ENCODE data around the gene TBC1D21. TPM values are rescaled to one million over a fixed set of nuclear protein-coding genes. Genes with fewer than 3 reads are reported as not detected.

TBC1D21 gene
- polyA plus RNA-seq, 4 donors: not detected

DNA sequence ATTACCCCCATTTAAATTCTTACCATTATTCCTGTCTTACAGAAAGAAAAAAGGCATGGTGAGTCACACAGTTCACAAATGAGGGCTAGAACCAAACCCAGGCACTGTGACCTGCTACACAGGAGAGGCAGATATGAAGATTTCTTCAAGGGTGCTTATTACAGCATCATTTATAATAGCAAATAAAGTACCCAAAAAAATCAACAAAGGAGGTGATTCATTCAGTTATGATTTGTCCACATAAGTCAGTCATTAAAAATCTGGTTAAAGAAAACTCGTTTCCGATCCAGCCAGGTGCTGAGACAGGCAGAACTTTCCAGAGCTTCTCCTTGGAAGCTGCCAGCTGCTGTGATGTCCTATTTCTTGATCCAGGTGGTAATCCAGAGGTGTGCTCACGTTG lies 45.4 kb downstream of the TBC1D21 start:
- DNase-seq (no peak), FAIRE-seq (no peak)
- H3K9me3 ChIP-seq (ENCODE audit: control insufficient read depth in 2 of 2, insufficient read depth in 1 of 2, low read depth in 1 of 2, low read length in 1 of 2): peaks cover 0 to 16% of the 10 kb centered on the region in 2 donors
- 75 to 89% (median 83%) methylated on average over 3 of the region's 3 CpGs for WGBS, 3 donors
- peaks cover 0 to 2% (median 0%) of the 10 kb centered on the region in 3 donors for H3K27me3 ChIP-seq (ENCODE audit: control insufficient read depth in 3 of 3, insufficient read depth in 3 of 3, low read length in 3 of 3)
- no peaks in the 10 kb centered on the region for H3K36me3 ChIP-seq (ENCODE audit: control insufficient read depth in 3 of 3, insufficient read depth in 2 of 3, low read depth in 1 of 3, low read length in 3 of 3)
- H3K4me1 ChIP-seq (ENCODE audit: control insufficient read depth in 3 of 3, insufficient read depth in 2 of 3, low read depth in 1 of 3, low read length in 2 of 3): peaks cover 0 to 16% (median 0%) of the 10 kb centered on the region in 3 donors
- no peak overlapping the region for H3K27ac ChIP-seq (ENCODE audit: low read depth in 1 of 3, low read length in 2 of 3)
- H3K4me3 ChIP-seq (ENCODE audit: low read depth in 1 of 3, low read length in 3 of 3): no peak overlapping the region

DNA sequence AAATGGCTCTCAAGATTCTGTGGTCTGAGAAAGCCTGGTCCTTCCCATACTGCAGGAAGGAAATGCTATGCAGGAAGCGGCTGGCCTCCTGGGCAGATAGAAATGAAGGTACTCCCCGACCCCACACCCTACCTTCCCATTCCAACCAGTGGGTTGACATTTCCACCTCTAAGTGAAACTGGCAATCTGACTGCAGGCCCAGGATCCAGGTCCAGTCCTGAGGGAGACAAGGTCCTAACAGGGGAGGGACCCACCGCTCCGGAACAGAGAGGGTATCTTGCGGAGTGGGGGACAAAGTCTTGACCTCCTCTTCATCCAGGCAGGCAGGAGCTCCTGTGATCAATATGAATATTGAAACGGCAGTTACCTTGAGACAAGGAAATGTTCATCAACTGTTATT lies 46.3 kb downstream of the TBC1D21 start:
- DNase-seq (no peak), FAIRE-seq (no peak)
- Histone ChIP-seq H3K4me1 (ENCODE audit: control insufficient read depth in 3 of 3, insufficient read depth in 2 of 3, low read depth in 1 of 3, low read length in 2 of 3) (peaks cover 0 to 16% (median 0%) of the 10 kb centered on the region in 3 donors), H3K4me3 (ENCODE audit: low read depth in 1 of 3, low read length in 3 of 3) (no peak overlapping the region), H3K36me3 (ENCODE audit: control insufficient read depth in 3 of 3, insufficient read depth in 2 of 3, low read depth in 1 of 3, low read length in 3 of 3) (no peaks in the 10 kb centered on the region), H3K27me3 (ENCODE audit: control insufficient read depth in 3 of 3, insufficient read depth in 3 of 3, low read length in 3 of 3) (peaks cover 0 to 2% (median 0%) of the 10 kb centered on the region in 3 donors), H3K27ac (ENCODE audit: low read depth in 1 of 3, low read length in 2 of 3) (no peak overlapping the region), H3K9me3 (ENCODE audit: control insufficient read depth in 2 of 2, insufficient read depth in 1 of 2, low read depth in 1 of 2, low read length in 1 of 2) (peaks cover 0 to 16% of the 10 kb centered on the region in 2 donors)
- 77 to 85% (median 82%) methylated on average over 6 of the region's 6 CpGs for WGBS, 3 donors

DNA sequence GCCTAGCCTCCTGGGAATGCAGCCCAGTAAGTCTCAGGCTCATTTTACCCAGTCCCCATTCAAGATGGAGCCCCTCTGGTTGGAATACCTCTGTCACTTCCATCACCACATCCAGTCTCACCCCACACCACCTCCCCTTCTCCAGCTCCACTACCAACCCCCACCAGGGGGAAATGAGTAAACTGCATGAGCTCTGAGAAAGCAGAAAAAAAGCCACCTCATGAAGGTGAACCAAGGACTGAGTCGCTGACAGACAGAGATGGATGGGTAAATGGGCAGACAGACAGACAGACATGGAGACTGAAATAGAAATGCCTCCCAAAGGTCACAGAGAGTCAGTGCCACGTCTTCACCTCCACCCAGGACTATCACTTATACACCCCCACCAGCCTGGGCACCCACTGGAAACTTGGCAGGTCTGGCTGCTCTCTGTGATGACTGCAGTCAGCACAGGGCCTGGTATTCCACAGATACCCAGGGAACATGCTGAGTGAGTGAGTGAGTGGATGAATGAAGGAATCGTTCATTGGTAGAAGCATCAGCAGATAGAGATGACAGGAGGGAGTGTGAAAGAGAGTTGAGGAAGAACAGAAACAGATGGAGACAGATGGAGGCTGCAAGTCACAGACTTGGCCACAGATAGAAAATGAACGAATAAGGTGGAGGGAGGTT lies 48.0 kb downstream of the TBC1D21 start:
- H3K27me3 ChIP-seq (ENCODE audit: control insufficient read depth in 3 of 3, insufficient read depth in 3 of 3, low read length in 3 of 3): no peaks in the 10 kb centered on the region
- FAIRE-seq (no peak), DNase-seq (no peak)
- H3K27ac ChIP-seq (ENCODE audit: low read depth in 1 of 3, low read length in 2 of 3): no peak overlapping the region
- WGBS, 3 donors: 76 to 84% (median 77%) methylated on average over 4 of the region's 4 CpGs
- no peak overlapping the region for H3K4me3 ChIP-seq (ENCODE audit: low read depth in 1 of 3, low read length in 3 of 3)
- peaks cover 0 to 23% (median 0%) of the 10 kb centered on the region in 3 donors for H3K4me1 ChIP-seq (ENCODE audit: control insufficient read depth in 3 of 3, insufficient read depth in 2 of 3, low read depth in 1 of 3, low read length in 2 of 3)
- H3K36me3 ChIP-seq (ENCODE audit: control insufficient read depth in 3 of 3, insufficient read depth in 2 of 3, low read depth in 1 of 3, low read length in 3 of 3): no peaks in the 10 kb centered on the region
- peaks cover 0 to 12% of the 10 kb centered on the region in 2 donors for H3K9me3 ChIP-seq (ENCODE audit: control insufficient read depth in 2 of 2, insufficient read depth in 1 of 2, low read depth in 1 of 2, low read length in 1 of 2)

DNA sequence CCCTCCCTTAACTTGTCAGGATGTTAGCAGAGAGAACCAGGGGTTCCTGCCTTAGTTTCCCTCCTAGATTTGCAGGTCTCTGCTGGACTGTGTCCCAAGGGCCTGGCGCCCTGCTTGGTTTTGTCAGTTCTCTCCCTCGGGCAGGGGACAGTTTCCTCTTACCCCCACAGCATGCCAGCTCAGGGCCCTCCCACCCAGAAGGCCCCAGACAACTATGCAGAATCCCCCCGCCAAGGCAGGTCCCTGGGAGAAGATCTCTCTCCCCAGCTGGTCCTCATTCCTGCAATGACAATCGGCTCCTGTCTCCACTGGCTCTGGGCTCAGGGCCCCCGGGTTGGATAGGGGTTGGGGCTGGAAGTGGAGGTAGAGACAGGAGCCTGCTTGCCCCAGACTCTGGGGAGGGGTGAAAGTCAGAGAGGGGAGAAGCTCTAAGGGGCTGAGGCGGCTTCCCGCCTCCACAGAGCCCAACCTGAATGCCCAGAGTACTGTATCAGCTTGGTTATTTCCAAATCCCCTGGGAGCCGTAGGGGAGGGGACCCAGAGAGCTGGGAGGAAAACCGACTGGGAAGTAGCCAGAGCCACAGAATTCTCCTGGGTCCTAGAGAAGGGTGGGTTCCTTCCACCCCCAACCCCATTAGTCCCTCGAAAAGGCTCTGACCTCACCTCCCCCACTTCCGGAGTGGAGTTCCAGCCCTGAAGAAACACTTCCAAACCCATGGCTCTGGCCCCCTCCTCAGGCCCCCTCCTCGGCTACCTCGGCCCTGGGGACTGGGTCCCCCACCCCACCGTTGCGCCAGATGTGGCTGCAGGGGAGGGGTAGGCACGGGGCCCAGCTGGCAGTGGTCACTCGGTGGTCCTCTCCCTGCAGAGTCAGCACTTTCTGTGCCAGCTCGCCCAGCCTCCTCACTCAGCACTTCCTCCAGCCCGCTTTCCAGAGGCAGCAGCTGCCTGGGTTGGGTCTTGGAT lies 49.1 kb downstream of the TBC1D21 start:
- H3K27me3 ChIP-seq (ENCODE audit: control insufficient read depth in 3 of 3, insufficient read depth in 3 of 3, low read length in 3 of 3): no peaks in the 10 kb centered on the region
- H3K27ac ChIP-seq (ENCODE audit: low read depth in 1 of 3, low read length in 2 of 3): peak overlapping the region in 1 of 3 donors; percentile 28
- FAIRE-seq (no peak), DNase-seq (peak in 1 of 2 donors; percentile 28)
- H3K9me3 ChIP-seq (ENCODE audit: control insufficient read depth in 2 of 2, insufficient read depth in 1 of 2, low read depth in 1 of 2, low read length in 1 of 2): peaks cover 0 to 10% of the 10 kb centered on the region in 2 donors
- WGBS, 3 donors: 46 to 69% (median 66%) methylated on average over 14 to 19 of the region's 19 CpGs
- no peak overlapping the region for H3K4me3 ChIP-seq (ENCODE audit: low read depth in 1 of 3, low read length in 3 of 3)
- H3K36me3 ChIP-seq (ENCODE audit: control insufficient read depth in 3 of 3, insufficient read depth in 2 of 3, low read depth in 1 of 3, low read length in 3 of 3): no peaks in the 10 kb centered on the region
- H3K4me1 ChIP-seq (ENCODE audit: control insufficient read depth in 3 of 3, insufficient read depth in 2 of 3, low read depth in 1 of 3, low read length in 2 of 3): peaks cover 0 to 26% (median 0%) of the 10 kb centered on the region in 3 donors

DNA sequence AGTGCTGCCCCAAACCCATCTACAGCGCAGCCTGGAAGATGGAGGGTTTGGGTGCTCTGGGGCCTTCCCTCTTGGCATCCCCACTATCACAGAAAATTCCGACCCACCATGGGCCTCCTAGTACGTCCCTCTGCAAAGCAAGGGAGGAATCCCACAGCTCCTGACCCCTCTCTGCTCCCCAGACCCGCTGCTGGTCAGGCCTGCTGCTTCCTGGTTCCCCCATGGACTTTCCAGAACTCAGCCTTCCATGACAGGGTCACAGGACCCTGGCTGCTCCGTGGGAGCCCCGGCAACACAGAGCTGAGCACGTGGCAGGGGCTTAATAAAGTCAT lies 49.8 kb downstream of the TBC1D21 start:
- peaks cover 0 to 6% of the 10 kb centered on the region in 2 donors for H3K9me3 ChIP-seq (ENCODE audit: control insufficient read depth in 2 of 2, insufficient read depth in 1 of 2, low read depth in 1 of 2, low read length in 1 of 2)
- 59 to 78% (median 77%) methylated on average over 7 of the region's 7 CpGs for WGBS, 3 donors
- FAIRE-seq: no peak
- H3K27ac ChIP-seq (ENCODE audit: low read depth in 1 of 3, low read length in 2 of 3): peak overlapping the region in 1 of 3 donors; percentile 28
- H3K27me3 ChIP-seq (ENCODE audit: control insufficient read depth in 3 of 3, insufficient read depth in 3 of 3, low read length in 3 of 3): peaks cover 0 to 5% (median 0%) of the 10 kb centered on the region in 3 donors
- H3K4me1 ChIP-seq (ENCODE audit: control insufficient read depth in 3 of 3, insufficient read depth in 2 of 3, low read depth in 1 of 3, low read length in 2 of 3): peaks cover 0 to 29% (median 0%) of the 10 kb centered on the region in 3 donors
- H3K36me3 ChIP-seq (ENCODE audit: control insufficient read depth in 3 of 3, insufficient read depth in 2 of 3, low read depth in 1 of 3, low read length in 3 of 3): no peaks in the 10 kb centered on the region
- no peak overlapping the region for H3K4me3 ChIP-seq (ENCODE audit: low read depth in 1 of 3, low read length in 3 of 3)
- DNase-seq: no peak

DNA sequence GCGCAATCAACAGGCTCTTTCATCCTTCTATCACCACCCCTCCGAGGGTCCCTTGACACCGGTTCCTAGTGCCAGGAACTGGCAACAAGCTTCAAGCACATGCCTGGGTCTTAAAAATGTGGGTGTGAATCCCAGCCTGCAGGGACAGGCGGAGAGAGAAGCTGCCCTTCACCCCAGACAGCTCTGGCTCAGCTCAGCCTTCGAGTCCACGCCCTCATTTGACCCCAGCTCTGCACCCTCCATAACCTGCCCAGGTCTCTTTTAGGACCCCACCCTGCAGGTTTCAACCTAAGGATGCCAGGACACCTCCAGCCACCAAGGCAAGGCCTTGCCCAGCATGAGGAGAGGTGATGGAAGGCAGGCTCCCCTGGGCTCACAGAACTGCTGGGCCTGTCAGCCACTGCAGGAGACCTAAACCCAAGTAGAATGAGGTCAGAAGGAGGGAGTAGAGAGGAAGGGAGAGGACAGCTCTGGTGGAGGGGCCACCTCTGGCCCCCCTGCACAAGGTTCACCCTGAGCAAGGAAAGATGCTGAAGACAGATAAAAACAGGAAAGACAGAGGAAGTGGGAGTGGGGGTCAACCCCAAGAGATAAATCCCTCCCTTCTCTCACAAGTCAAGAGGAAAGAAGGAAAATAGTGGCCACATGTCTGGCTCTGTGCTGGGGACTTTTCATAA lies 50.3 kb downstream of the TBC1D21 start:
- peak overlapping the region in 2 of 3 donors; percentile 28 to 43 for H3K27ac ChIP-seq (ENCODE audit: low read depth in 1 of 3, low read length in 2 of 3)
- WGBS, 3 donors: 67 to 85% (median 85%) methylated on average over 6 of the region's 6 CpGs
- H3K9me3 ChIP-seq (ENCODE audit: control insufficient read depth in 2 of 2, insufficient read depth in 1 of 2, low read depth in 1 of 2, low read length in 1 of 2): peaks cover 0 to 1% of the 10 kb centered on the region in 2 donors
- H3K4me1 ChIP-seq (ENCODE audit: control insufficient read depth in 3 of 3, insufficient read depth in 2 of 3, low read depth in 1 of 3, low read length in 2 of 3): peaks cover 0 to 31% (median 0%) of the 10 kb centered on the region in 3 donors
- no peaks in the 10 kb centered on the region for H3K36me3 ChIP-seq (ENCODE audit: control insufficient read depth in 3 of 3, insufficient read depth in 2 of 3, low read depth in 1 of 3, low read length in 3 of 3)
- no peak for DNase-seq
- H3K4me3 ChIP-seq (ENCODE audit: low read depth in 1 of 3, low read length in 3 of 3): no peak overlapping the region
- no peak for FAIRE-seq
- H3K27me3 ChIP-seq (ENCODE audit: control insufficient read depth in 3 of 3, insufficient read depth in 3 of 3, low read length in 3 of 3): peaks cover 0 to 5% (median 0%) of the 10 kb centered on the region in 3 donors

DNA sequence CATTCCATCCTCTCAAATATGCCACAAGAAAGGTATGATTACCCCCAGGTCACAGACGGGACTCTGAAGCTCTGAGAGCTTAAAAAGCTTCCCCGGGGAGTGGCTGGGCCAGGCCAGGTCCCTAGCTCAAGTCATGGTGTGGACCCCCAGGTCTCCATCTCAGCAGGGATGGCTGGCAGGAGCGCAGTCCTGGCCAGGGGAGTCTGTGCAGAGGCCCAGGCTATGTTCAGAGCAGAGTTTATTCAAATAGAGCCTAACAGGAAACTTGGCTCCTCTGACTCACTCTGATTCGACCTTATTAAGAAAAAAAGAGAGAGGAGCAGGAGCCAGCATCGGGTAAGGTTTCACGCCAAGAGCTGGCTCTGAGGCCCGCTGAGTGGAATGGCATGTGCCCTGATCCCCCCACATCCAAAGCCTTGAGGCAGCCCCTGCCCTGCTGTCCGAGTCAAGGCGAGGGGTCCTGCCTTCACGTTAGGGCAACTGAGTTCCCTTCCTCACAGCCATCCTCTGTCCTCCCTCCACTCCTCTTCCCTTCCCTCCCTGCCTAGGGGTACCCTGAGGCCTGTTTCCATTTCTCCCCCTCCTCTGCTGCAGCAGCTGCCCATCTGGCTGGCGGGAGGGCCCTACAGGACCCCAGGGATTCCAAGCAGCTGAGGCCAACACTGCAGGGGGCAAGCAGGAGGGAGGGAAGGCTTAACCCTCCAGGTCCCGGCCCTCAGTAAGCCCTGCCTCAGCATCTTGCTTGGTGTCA lies 51.0 kb downstream of the TBC1D21 start:
- no peaks in the 10 kb centered on the region for H3K36me3 ChIP-seq (ENCODE audit: control insufficient read depth in 3 of 3, insufficient read depth in 2 of 3, low read depth in 1 of 3, low read length in 3 of 3)
- H3K4me3 ChIP-seq (ENCODE audit: low read depth in 1 of 3, low read length in 3 of 3): no peak overlapping the region
- peak overlapping the region in 1 of 3 donors; percentile 43 for H3K27ac ChIP-seq (ENCODE audit: low read depth in 1 of 3, low read length in 2 of 3)
- H3K27me3 ChIP-seq (ENCODE audit: control insufficient read depth in 3 of 3, insufficient read depth in 3 of 3, low read length in 3 of 3): peaks cover 0 to 5% (median 0%) of the 10 kb centered on the region in 3 donors
- WGBS, 3 donors: 38 to 71% (median 51%) methylated on average over 12 of the region's 12 CpGs
- H3K9me3 ChIP-seq (ENCODE audit: control insufficient read depth in 2 of 2, insufficient read depth in 1 of 2, low read depth in 1 of 2, low read length in 1 of 2): no peaks in the 10 kb centered on the region
- peaks cover 0 to 31% (median 0%) of the 10 kb centered on the region in 3 donors for H3K4me1 ChIP-seq (ENCODE audit: control insufficient read depth in 3 of 3, insufficient read depth in 2 of 3, low read depth in 1 of 3, low read length in 2 of 3)
- no peak for FAIRE-seq
- no peak for DNase-seq

All from small intestine (tissue), 7 donors.